Measurements from ENCODE around the gene UNK. TPM values are rescaled to one million over a fixed set of nuclear protein-coding genes. Genes with fewer than 3 reads are reported as not detected.
A peak's percentile ranks its signal among the peaks of the same experiment; 100 is the strongest.

The UNK gene
- total and polyA plus RNA-seq, 9 of the 15 experiments (the other 6 are each of a cell fraction or from before 2014, with no cell fraction given) = 12.8 to 38.6 (median 24.8) TPM

DNA sequence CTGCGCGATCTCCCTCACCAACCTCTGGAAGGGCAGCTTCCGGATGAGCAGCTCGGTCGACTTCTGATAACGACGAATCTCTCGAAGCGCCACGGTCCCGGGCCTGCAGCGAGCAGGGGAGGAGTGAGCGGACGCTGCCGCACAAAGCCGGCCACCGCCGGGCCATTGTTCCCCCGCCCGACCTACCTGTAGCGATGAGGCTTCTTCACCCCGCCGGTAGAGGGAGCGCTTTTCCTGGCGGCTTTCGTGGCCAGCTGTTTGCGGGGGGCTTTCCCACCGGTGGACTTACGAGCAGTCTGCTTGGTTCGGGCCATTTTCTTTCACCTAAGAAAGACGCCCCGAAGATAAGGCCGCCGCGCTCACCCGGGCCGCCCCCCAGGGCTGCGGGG lies 5.8 kb upstream of the UNK start:
- Histone ChIP-seq H3K9me1 (ENCODE audit: control insufficient read depth, insufficient read depth, low read length) (no peaks in the 10 kb centered on the region), H3K27ac (ENCODE audit: extremely low read depth, low read depth, low read length) (peak overlapping the region; percentile 92), H4K20me1 (replicated peaks; ENCODE audit: control insufficient read depth, insufficient read depth, low read length) (peaks cover 42% of the 10 kb centered on the region), H3K27me3 (ENCODE audit: control insufficient read depth in 2 of 2, insufficient read depth in 2 of 2, low read length in 2 of 2) (no peaks in the 10 kb centered on the region), H3K4me3 (peak overlapping the region; percentile 85), H3K4me1 (replicated peaks in 1 of 2; ENCODE audit: control insufficient read depth in 2 of 2, insufficient read depth in 2 of 2, low read length in 2 of 2) (peaks cover 5 to 18% of the 10 kb centered on the region in 2 experiments; a peak in 4 of 5 replicates), H3K9me3 (replicated peaks; ENCODE audit: control insufficient read depth, insufficient read depth, low read depth, low read length) (no peaks in the 10 kb centered on the region), H3K79me2 (ENCODE audit: control insufficient read depth, insufficient read depth, low read length) (peaks cover 35% of the 10 kb centered on the region), H3K36me3 (ENCODE audit: control insufficient read depth, insufficient read depth, low read length) (peaks cover 31% of the 10 kb centered on the region), H3K9ac (ENCODE audit: insufficient read depth in 1 of 2, low read depth in 2 of 2, low read length in 2 of 2) (peak overlapping the region; percentile 94 to 99), H3K4me2 (ENCODE audit: insufficient read depth, low read length) (peak overlapping the region; percentile 86), H2AFZ (ENCODE audit: low read depth, low read length) (no peak overlapping the region)
- no TSS peak for BruUV-seq (replicated peaks)
- ATAC-seq (peak; percentile 4), FAIRE-seq (no peak), DNase-seq (ENCODE audit: extremely low read depth in 1 of 4, low spot score in 3 of 4) (no peak)
- 0% methylated on average over 17 of the region's 38 CpGs for WGBS (ENCODE audit: insufficient coverage, low coverage, missing lambda C conversion rate)
- POLR2A ChIA-PET = interaction anchor here (0.6 to 11.1 kb wide), 20 partner anchors 7 to 1002 kb away, joined by 3 to 464 read pairs (median 5); partner anchors contain the start of genes GALK1, NAT9, TRIM65 and UNC13D
- CTCF ChIA-PET (ENCODE audit: low intra/inter-chr PET ratio) = no interaction called here
- in situ Hi-C loops (cut with MboI) (loop anchor here (10.0 kb wide), 1 partner anchor 226 kb away; the partner anchor contains the start of gene CDK3), intact Hi-C loops (cut with micrococcal nuclease) (loop anchor here (5.0 kb wide), 1 partner anchor 68 kb away; no protein-coding TSS in a partner anchor)
- TF ChIP-seq YY1 (IDR thresholded peaks at IDR 0.05; ENCODE audit: borderline replicate concordance in 1 of 3, control insufficient read depth in 1 of 3, extremely low read depth in 1 of 3, insufficient read depth in 3 of 3, insufficient read length in 1 of 3, insufficient replicate concordance in 2 of 3, low read depth in 1 of 3, low read length in 2 of 3) (peak in 2 of 3 experiments; percentile 7 to 30), ZFP1 (CRISPR knock-in tag; IDR thresholded peaks at IDR 0.05) (0 out of 2 replicates have a peak, but pooled peaks have one; percentile 6), RBM15 (IDR thresholded peaks at IDR 0.05; ENCODE audit: insufficient read depth, low read length) (no peak), NCOR1 (IDR thresholded peaks at IDR 0.05) (no peak), NR1H2 (CRISPR knock-in tag; IDR thresholded peaks at IDR 0.05) (no peak), KHSRP (IDR thresholded peaks at IDR 0.05) (no peak), MBD2 (IDR thresholded peaks at IDR 0.05; ENCODE audit: borderline replicate concordance, low read depth) (no peak), RBFOX2 (IDR thresholded peaks at IDR 0.05; ENCODE audit: low read depth, low read length) (no peak), ZNF232 (CRISPR knock-in tag; IDR thresholded peaks at IDR 0.05) (no peak), OTX1 (CRISPR knock-in tag; IDR thresholded peaks at IDR 0.05) (no peak; the same call in 1 of the 2 replicates), ZNF134 (CRISPR knock-in tag; conservative IDR thresholded peaks at IDR 0.05) (no peak), BRCA1 (IDR thresholded peaks at IDR 0.05) (no peak), BRCA1 (CRISPR knock-in tag; IDR thresholded peaks at IDR 0.05) (no peak), ETV1 (tag; conservative IDR thresholded peaks at IDR 0.05; ENCODE audit: low read depth) (no peak), HDAC1 (IDR thresholded peaks at IDR 0.05) (peak in 1 of 2 experiments; percentile 52; a peak in 1 of 4 replicates), ATF1 (CRISPR knock-in tag; IDR thresholded peaks at IDR 0.05) (no peak), ATF1 (tag; IDR thresholded peaks at IDR 0.05) (no peak)
- TF ChIP-seq, protein P1, sequence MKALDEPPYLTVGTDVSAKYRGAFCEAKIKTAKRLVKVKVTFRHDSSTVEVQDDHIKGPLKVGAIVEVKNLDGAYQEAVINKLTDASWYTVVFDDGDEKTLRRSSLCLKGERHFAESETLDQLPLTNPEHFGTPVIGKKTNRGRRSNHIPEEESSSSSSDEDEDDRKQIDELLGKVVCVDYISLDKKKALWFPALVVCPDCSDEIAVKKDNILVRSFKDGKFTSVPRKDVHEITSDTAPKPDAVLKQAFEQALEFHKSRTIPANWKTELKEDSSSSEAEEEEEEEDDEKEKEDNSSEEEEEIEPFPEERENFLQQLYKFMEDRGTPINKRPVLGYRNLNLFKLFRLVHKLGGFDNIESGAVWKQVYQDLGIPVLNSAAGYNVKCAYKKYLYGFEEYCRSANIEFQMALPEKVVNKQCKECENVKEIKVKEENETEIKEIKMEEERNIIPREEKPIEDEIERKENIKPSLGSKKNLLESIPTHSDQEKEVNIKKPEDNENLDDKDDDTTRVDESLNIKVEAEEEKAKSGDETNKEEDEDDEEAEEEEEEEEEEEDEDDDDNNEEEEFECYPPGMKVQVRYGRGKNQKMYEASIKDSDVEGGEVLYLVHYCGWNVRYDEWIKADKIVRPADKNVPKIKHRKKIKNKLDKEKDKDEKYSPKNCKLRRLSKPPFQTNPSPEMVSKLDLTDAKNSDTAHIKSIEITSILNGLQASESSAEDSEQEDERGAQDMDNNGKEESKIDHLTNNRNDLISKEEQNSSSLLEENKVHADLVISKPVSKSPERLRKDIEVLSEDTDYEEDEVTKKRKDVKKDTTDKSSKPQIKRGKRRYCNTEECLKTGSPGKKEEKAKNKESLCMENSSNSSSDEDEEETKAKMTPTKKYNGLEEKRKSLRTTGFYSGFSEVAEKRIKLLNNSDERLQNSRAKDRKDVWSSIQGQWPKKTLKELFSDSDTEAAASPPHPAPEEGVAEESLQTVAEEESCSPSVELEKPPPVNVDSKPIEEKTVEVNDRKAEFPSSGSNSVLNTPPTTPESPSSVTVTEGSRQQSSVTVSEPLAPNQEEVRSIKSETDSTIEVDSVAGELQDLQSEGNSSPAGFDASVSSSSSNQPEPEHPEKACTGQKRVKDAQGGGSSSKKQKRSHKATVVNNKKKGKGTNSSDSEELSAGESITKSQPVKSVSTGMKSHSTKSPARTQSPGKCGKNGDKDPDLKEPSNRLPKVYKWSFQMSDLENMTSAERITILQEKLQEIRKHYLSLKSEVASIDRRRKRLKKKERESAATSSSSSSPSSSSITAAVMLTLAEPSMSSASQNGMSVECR (CRISPR knock-in tag; IDR thresholded peaks at IDR 0.05) = no peak
- TF ChIP-seq, protein P2, sequence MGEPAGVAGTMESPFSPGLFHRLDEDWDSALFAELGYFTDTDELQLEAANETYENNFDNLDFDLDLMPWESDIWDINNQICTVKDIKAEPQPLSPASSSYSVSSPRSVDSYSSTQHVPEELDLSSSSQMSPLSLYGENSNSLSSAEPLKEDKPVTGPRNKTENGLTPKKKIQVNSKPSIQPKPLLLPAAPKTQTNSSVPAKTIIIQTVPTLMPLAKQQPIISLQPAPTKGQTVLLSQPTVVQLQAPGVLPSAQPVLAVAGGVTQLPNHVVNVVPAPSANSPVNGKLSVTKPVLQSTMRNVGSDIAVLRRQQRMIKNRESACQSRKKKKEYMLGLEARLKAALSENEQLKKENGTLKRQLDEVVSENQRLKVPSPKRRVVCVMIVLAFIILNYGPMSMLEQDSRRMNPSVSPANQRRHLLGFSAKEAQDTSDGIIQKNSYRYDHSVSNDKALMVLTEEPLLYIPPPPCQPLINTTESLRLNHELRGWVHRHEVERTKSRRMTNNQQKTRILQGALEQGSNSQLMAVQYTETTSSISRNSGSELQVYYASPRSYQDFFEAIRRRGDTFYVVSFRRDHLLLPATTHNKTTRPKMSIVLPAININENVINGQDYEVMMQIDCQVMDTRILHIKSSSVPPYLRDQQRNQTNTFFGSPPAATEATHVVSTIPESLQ (CRISPR knock-in tag; IDR thresholded peaks at IDR 0.05) = no peak
